ENCODE measurements around the gene CAPZA1.
"Not testable (repeated sequence)": the region's sequence is repeated elsewhere in the genome, so short reads cannot be mapped to it uniquely, and the experiment has no call there.

Gene CAPZA1

DNA sequence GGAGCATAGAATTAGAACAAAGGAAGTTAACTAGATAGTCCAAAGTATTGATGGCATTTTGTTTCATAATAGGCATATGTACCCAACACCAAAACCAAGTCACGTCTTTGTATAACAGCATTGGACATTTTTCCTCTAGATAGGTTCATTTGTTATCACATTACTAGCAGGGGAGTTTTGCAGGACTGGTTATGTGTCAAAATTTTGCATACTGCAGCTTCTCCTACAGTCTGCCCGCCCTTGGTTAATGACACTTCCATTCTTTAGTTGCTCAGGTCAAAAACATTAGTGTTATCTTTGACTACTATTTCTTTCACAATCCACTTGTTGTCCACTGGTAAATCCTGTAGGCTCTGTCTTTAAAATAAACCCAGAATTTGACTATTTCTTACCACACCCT lies 8.9 kb downstream of the CAPZA1 start:
- DNase-seq, result no peak

DNA sequence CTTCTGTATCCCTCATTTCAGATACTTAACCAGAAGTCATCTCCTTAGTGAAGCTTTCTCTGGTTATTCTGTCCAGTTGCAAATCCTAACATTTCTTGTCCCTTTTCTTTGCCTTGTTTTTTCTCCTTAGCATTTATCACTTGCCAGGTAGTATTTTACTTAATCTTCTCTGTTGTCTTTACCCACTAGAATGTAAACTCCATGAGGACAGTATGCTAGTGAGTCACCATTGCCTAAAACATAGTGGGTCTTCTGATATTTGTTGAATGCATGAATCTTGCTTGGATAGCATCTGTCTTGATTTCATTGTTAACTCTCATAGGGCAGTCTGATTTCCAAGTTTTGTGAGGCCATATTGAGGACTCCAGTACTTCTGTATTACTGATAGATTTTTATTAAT lies 9.6 kb downstream of the CAPZA1 start:
- no peak for DNase-seq

DNA sequence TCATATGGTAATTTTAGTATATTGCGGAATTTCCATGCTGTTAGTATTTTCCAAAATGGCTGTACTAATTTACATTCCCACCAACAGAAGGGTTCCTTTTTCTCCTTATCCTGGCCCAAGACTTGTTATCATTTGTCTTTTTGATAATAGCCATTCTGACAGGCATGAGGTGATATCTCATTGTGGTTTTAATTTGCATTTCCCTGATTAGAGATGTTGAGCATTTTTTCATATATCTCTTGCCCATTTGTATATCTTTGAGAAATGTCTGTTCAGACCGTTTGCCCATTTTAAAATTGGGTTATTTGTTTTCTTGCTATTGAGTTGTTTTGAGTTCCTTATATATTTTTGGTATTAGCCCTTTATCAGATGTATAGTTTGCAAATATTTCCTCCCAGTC lies 14.0 kb downstream of the CAPZA1 start:
- no peak for DNase-seq

DNA sequence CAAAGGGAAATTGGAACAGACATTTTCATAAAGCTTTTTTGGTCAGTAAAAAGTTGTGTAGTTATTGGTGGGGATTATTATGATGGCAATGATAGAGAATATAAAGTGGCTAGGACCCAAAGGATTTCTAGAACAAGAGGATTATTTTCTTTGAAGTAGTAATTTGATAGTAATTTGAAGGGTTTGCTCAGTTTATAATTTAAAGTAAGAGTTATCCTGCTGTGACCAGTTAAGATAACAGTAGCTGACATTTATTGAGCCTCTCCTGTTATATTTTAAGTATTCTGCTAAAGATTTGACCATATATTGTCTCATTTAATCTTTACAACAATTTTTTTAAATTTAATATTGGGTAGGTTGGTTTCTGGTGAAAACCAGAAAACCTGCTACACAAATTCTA lies 14.7 kb downstream of the CAPZA1 start:
- no peak for DNase-seq

DNA sequence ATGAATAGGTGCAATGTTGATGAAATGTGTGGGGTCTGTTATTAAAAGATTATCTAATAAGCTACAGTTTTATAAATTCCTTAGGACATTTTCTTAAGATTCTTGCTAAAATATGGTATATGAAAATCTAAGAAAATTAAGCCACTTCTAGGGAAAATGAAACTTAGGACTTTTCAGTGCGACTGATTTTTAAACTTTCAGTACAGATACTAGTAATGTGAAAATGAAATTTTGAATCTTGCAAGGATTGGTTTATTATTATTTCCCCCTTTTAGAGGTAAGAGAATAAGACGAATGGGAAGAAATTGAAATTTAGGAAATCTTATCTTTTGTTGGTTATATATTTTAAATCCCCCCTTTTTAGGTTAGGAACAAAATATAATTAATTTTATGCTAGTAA lies 16.4 kb downstream of the CAPZA1 start:
- DNase-seq, result no peak

DNA sequence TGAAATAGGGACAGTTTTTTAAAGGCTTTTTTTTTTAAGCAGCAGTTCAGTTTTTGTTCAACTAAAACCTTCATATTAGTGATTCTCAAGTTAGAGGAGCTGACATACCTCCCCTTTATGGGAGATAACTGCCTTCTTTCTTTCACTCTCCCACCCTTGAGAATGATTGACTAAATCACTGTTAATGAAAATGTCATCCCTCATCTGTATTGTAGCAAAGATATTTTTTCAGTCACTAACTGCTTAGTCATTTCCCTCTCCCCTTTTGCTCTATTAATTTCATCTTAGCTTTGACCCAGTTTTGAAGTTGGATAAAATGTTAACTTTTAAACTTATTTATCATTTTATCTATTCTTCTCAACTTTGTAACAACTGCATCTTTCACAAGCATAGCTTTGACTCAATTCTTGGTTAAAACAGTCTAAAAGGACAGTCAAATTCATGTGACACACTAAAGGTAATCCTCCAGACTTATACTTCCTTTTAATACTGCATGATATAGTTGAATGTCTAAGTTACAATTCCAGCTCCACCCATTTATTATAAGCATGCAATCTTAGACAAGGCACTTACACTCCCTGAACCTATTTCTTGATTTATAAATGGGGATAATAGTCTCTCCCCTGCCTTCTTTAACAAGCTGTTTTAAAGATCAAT lies 17.1 kb downstream of the CAPZA1 start:
- no peak for DNase-seq

DNA sequence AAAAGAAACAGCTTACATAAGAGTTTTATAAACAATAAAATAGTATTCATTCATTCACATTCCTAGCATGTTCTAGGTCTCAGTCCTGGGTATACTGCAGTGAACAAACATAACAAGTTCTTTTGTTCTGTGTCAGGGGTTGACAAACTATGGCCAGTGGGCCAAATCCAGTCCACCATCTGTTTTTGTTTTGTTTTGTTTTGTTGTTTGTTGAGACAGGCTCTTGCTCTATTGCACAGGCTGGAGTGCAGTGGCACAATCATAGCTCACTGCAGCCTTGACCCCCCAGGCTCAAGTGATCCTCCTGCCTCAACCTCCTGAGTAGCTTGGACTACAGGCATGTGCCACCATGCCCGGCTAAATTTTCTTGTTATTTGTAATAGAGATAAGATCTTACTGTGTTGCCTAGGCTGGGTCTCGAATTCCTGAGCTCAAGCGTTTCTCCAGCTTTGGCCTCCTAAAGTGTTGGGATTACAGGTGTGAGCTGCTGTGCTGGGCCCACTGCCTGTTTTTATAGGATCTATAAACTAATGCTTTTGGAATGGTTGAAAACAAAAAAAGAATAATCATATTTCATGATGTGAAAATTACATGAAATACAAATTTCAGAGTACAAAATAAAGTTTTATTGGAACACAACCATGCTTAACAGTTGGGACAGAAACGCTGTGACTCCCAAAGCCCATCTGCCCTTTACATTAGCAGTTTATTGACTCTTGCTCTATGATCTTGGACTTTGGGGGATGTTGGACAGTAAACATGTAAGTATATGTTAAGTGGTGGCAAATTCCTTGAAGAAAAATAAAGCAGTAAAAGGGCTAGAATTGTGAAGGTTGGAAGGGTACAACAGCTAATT lies 17.9 kb downstream of the CAPZA1 start:
- DNase-seq, result no peak

DNA sequence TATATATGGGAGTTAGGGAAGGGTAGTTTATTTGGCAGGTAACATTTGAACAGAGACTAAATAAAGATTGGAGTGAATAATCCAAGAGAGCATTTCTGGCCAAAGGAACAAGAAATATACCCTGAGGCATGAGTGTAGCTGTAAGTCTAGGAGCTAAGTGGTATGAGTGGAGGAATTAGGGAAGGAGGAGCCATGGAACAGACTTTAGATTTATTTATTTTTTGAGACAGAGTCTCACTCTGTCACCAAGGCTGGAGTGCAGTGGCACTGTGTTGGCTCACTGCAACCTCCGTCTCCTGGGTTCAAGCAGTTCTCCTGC lies 18.4 kb downstream of the CAPZA1 start:
- no peak for DNase-seq

DNA sequence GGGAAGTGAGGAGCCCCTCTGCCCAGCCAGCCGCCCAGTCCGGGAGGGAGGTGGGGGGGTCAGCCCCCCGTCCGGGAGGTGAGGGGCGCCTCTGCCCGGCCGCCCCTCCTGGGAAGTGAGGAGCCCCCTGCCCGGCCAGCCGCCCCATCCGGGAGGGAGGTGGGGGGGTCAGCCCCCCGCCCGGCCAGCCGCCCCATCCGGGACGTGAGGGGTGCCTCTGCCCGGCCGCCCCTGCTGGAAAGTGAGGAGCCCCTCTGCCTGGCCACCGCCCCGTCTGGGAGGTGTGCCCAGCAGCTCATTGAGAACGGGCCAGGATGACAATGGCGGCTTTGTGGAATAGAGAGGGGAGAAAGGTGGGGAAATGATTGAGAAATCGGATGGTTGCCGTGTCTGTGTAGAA lies 20.8 kb downstream of the CAPZA1 start:
- DNase-seq, result not testable (repeated sequence)

DNA sequence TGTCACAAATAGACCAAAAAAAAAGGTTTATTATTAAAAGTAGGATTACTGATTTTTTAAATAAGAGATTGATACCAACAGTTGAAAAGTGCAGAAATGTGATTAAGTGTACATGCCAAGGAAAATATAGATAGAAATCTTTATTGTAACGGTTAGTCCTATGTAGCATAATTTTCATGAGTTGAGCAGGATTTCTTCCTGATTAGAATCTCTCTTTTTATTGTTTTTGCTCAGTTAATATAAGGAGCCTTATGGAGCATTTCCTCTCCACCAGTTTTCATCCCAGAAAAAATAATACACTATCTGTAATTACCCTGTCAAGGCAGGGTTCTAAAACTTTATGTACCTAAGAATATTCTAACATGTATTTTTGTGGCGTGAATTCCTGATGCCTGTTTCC lies 23.4 kb downstream of the CAPZA1 start:
- DNase-seq, result no peak

DNA sequence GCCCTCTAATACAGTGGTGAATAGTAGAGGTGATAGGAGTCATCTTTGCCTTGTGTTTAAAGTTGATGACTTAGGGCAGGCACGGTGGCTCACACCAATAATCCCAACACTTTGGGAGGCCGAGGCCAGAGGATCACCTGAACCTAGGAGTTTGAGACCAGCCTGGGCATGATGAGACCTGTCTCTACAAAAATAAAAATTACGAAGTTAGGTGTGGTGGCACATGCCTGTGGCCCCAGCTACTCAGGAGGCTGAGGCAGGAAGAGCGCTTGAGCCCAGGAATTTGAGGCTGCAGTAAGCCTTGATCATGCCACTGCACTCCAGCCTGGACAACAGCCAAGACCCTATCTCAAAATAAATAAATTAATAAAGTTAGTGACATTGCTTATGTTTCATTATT lies 26.6 kb downstream of the CAPZA1 start:
- no peak for DNase-seq

DNA sequence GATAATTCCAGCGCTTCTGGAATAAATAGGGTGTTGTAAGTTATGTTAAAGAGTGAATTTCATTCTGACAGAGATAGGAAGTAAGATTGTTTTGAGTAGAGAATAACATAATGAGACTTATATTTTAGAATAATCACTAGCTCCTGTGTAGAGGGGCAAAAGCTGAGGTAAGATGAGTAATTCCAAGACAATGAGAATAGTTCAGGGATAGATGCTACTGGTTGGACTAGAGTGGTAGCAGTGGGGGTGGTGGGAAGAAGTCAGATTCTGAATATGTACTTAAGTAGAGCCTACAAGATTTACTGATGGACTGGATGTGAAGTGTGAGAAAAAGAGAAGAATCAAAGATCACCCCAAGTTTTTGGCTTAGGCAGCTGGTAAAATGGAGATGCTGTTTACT lies 31.6 kb downstream of the CAPZA1 start:
- DNase-seq, result no peak

DNA sequence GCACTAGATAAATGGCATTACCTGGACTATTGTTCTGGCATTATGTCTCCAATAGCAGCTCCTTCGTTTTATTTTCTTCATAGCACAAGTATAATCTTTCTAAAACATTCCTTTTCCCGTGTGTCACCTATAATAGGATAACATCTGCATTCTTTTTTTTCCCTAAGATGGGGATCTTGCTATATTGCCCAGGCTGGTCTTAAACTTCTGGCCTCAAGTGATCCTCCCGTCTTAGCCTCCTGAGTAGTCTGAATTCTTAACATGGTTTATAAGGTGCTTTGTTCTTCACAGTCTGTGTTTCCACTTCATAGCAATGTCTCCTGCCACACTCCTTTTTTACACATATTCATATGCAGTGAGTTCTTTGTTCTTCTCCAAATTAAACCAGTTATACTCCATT lies 46.2 kb downstream of the CAPZA1 start:
- DNase-seq, result no peak

DNA sequence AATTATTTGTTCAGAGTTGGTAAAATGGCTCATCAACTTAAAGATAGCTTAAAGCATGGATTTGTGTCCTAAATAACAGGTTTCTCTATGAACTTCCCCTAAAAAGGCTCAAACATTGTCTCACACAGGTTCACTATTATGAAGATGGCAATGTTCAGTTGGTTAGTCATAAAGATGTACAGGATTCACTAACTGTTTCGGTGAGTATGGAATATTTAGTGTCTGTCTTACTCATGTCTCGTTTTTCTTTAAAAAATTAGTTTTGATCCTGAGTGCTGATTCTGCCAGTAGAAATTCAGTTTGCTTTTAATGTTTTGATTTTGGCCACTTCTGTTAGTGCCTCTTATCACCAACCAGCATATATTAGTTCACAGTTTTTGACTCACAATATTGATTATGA lies 47.3 kb downstream of the CAPZA1 start:
- no peak for DNase-seq

DNA sequence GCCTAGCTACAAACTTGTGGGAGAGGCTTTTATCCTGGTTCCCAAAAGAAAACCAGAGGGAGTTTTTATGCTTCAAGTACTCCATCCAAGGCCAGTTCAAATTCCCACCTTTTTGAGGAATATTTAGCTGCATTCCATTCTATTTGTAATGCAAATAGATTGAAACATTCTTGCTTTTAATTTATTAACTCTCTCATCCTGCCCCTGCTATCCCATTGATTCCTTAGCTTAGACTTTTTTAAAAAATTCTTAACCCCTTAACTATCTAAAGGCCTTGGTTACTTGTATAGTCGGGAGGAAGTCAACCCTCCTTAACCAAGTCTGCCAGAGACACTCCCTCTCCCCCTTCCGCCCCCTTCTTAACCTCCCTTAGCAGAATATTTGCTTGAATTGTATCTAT lies 52.4 kb downstream of the CAPZA1 start:
- DNase-seq, result no peak

DNA sequence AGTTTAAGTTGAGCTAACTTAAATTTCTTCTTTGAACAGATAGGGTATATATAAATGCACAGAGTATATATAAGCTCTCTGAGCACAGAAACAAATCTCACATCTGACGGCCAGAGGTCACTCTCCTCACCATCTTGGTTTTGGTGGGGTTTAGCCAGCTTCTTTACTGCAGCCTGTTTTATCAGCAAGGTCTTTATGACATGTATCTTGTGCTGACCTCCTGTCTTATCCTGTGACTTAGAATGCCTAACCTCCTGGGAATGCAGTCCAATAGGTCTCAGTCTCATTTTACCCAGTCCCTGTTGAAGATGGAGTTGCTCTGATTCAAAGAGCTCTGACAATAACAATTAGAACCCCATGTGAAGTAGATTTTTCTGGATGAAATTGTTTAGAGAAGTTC lies 53.2 kb downstream of the CAPZA1 start:
- DNase-seq, result no peak

DNA sequence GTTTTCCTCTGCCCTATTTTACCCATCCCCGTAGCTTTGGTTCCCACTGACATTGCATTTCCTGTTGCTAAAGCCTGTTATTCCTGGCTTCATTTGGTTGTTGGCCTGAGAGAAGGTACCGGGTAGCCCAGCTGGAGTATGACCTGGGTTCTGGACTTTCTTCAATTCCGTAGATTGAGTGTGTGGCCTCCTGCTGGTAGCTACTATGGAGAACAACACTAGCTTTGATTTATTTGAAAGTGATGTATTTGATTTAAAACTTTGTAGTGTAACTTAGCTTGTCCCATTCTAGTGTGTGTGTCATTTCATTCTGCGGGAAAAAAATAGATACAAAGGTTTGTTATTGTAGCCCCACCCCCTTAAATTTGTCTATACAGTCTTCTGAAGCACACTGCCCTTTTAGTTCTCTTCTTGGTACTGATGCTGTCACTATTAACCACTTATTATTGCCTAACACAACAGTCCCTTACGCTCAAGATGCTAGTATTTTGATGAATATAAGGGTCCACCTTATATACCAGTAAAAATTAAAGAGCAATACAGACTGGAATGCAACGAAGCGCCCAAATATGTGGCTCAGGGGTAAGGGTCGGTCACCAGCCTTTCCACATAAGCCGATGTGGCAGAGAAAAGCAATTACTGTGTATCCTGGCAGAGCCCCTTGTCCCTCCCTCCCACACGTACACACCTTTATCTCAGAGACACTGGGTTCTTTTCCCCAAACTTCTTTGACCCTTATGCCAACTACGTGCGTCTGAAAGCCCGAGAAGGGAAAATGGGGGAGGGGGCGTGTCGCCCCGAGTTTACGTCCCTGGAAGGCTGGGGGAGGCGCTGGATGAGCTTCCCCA lies 54.2 kb downstream of the CAPZA1 start:
- peak; percentile 38 for DNase-seq

DNA sequence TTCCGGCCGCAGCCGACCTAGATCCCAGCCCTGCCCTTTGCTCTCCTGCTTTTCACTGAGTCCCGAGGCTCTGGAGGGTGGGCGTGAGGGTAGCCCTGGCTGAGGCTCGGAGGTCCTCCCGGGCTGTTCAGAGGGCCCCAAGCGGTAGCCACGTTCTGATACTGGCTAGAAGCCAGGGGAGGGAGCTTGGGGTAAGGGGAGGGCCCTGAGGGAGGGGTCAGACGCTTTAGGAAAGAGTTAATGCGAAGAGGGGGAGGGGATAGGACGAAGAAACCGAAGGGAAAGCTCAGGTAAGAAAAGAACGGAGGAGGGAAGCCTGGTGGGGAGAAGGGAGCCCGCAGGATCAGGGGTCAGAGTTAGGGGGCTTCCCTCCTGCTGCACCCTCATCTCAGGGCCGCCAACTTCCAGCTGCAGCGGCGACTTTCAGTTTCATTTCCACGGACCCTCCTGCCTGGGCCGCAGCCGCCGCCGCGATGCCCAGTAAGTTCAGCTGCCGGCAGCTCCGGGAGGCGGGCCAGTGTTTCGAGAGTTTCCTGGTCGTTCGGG lies 54.9 kb downstream of the CAPZA1 start, which contains the start of gene MOV10:
Gene MOV10, plus strand, starts transcription at position 220 of the 546 bp plus-strand sequence. Its CDS starts 254 bp downstream, at position 474.
- peak; percentile 88 for DNase-seq

DNA sequence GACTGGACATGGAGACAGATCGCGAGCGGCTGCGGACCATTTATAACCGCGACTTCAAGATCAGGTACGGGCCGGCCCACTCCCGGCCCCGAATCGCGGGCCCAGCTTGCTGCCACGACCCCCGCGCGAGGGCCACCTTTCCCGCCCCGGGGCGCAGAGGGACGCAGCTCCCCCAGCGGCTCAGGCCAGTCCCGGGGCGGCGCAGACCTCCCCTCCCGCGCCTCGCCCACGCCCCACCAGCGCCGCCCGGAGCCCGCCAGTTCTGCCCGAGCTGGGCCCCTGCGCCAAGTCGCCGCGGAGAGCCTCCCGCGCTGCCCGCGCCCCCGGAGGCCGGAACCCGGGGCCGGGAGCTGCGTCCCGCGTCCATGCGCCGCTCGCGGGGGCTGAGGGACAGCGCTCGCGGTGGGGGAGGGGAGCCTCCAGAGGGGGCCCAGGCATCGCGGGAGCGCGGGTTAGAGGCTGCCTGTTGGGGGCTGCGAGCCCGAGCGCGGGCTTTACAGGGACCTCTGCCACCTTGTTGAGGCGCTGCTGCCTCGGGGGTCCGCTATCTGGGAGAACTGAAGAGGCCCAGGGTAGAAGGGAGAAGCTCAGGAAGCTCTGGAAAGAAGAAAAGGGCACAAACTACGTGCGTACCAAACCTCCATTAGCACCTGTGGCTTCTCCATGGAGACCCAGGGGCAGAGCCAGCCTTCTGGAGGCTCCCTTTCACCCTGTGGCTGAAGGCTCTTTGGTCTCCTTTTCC lies 55.5 kb downstream of the CAPZA1 start:
- DNase-seq, result peak; percentile 46

DNA sequence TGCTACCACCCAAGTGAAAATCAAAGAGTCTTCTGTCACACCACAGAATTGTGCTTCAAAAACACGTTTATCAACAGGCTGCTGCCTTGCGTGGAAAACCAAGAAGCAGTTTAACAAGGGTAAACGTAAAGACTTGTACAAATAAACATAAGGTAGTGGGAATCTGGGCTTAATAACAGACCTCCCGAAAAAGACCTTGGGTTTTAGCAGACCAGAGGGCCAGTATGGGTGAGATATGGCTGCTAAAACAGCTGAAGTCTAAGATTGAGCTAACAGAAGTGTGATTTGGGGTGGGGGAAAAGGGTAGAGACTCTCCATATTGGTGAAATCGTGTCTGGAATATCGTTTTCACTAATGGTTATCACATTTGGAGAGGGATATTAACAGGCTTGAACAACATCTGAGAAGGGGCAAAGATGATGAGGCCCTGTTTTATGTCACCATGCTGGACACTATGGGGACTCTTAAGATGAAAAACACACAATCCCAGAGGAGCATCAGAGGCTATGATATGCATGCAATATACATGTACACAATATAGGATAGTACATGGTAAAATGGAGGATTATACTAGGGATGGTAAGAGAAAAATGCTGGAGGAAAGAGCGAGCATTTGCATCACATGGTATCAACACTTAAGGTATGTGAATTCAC lies 56.2 kb downstream of the CAPZA1 start:
- no peak for DNase-seq

DNA sequence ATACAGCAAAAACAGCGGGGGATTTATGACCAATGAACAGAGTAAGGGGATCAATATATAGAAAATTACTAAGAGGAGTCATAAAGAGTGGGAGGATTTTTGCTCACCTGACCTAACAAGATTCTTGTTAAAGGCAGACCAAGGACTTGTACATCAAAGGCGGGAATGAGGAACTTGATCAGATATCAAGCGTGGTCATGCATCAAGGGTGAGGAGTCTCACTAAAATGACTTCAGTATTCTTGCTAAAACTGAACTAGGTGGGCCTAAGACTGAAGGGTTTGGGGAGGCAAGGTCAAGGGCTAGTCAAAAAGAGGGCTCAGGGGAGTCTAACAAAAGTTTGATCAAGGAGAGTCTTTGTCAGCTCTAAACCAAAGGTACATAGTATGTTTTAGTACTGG lies 56.9 kb downstream of the CAPZA1 start:
- no peak for DNase-seq

DNA sequence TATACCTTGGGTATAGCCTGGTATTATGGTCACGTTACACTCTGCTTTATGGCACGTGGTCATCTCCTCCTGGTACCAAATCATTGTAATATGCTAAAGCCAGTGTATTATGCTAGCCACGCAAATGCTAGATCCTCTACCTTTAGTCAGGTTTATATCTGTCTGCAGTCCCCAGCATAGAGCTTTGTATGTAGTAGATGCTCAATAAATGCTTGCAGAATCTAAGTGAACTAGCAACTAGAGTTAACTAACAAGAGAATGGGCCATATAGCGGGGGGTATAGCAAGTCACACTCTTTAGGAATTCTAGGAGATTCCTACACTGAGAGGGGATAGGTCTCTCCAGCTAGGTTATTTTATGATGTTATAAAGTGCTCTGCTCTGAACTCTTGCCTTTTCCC lies 57.9 kb downstream of the CAPZA1 start:
- DNase-seq, result no peak
